Effector memory CD4-positive, alpha-beta T cell (primary cell): ENCODE data around the gene KCNC1.

Experiments
- DNase-seq, 3 donors: peaks; one replicate each; pipeline ENCODE4 v3.0.0-alpha.2; 2020
- H3K27ac ChIP-seq: 2 replicates; pipeline ENCODE4 v1.7.0; 2013; ENCODE audit warnings: mild to moderate bottlenecking, low read length, moderate library complexity; ENCODE audit not compliant: insufficient read depth, poor library complexity, severe bottlenecking
- H3K27me3 ChIP-seq: replicated peaks from 2 replicates; pipeline ENCODE4 v1.7.0; 2013; ENCODE audit warnings: mild to moderate bottlenecking, low read length; ENCODE audit not compliant: insufficient read depth, control insufficient read depth, poor library complexity, severe bottlenecking
- H3K36me3 ChIP-seq: 2 replicates; pipeline ENCODE4 v1.7.0; 2013; ENCODE audit warnings: mild to moderate bottlenecking, low read length, moderate library complexity; ENCODE audit not compliant: control insufficient read depth, insufficient read depth
- H3K4me1 ChIP-seq: 2 replicates; pipeline ENCODE4 v1.7.0; 2013; ENCODE audit warnings: low read length, mild to moderate bottlenecking; ENCODE audit not compliant: control insufficient read depth, insufficient read depth, poor library complexity, severe bottlenecking
- H3K4me3 ChIP-seq: 2 replicates; pipeline ENCODE4 v1.7.0; 2013; ENCODE audit warnings: low read length, low read depth, mild to moderate bottlenecking; ENCODE audit not compliant: insufficient read depth, poor library complexity, severe bottlenecking
- H3K9me3 ChIP-seq: 2 replicates; pipeline ENCODE4 v1.7.0; 2013; ENCODE audit warnings: mild to moderate bottlenecking, low read length, moderate library complexity; ENCODE audit not compliant: control insufficient read depth

KCNC1 gene

DNA sequence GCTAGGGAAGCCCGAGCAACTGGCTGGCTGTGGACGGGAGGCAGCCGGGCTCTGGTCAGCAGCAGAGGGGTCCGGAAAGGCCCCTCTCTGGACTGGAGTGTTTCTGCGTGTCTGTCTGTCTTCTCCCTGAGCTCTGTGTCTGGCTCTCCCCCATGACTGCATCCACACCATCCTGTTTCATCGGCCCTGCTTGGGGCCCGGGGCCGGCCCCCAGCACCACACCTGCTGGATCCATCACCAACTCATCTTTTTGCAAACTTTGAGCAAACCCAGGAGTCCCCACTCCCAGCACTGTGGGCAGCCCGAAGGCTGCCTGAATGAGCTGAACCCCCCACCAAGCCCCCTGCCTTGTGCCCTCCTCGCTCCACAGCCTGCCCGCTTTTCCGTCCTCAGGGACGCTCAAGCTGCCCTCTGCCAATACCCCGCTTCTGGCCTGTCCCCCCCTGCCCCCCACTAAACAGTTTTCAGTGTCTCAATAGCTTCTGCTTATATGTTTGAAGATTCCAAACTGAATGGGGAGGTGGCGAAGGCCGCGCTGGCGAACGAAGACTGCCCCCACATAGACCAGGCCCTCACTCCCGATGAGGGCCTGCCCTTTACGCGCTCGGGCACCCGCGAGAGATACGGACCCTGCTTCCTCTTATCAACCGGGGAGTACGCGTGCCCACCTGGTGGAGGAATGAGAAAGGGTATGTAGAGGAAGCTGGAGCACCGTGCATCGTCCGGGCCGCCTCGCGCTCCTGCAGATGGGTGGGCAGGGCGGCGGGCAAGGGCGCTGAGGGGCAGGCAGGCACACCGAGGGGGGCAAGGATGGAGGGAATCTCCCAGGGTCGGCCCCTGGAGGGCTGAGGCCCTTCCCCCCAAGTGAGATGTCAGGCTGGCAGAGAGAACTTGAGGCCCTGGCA lies 44.6 kb downstream of the KCNC1 start:
- no peak for DNase-seq
- H3K4me1 ChIP-seq: no peaks in the 10 kb centered on the region
- no peak overlapping the region for H3K4me3 ChIP-seq
- H3K27ac ChIP-seq: no peak overlapping the region
- H3K27me3 ChIP-seq: no peaks in the 10 kb centered on the region
- H3K36me3 ChIP-seq: no peaks in the 10 kb centered on the region
- no peaks in the 10 kb centered on the region for H3K9me3 ChIP-seq

GRCh38 chr11:17779861-17780594 lies 45.4 kb downstream of the KCNC1 start:
- Histone ChIP-seq H3K27ac (no peak overlapping the region), H3K4me3 (no peak overlapping the region), H3K4me1 (no peaks in the 10 kb centered on the region), H3K9me3 (no peaks in the 10 kb centered on the region), H3K36me3 (no peaks in the 10 kb centered on the region), H3K27me3 (no peaks in the 10 kb centered on the region)
- DNase-seq: no peak

DNA sequence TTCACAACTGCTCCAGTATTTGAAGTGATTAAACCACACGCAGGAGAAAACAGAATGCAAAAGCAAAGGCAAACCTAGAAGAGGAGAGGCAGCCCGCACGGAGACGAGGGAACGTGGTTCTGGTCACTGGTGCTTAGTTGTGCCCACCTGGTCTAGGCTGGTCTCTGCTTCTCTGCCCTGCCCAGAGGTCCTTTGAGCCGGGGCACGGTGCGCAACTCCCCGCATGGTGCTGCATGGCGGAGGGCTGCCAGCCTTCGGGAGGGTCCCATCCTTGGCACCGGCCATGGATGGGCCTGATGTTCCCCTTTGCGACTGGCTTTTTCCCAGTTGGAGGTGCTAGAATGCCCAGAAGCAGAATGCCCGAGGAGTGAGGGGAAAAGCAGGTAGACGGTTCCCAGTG lies 46.1 kb downstream of the KCNC1 start:
- Histone ChIP-seq H3K27me3 (no peaks in the 10 kb centered on the region), H3K4me1 (no peaks in the 10 kb centered on the region), H3K36me3 (no peaks in the 10 kb centered on the region), H3K4me3 (no peak overlapping the region), H3K9me3 (no peaks in the 10 kb centered on the region), H3K27ac (no peak overlapping the region)
- no peak for DNase-seq

- Histone ChIP-seq H3K27me3 (no peaks in the 10 kb centered on the region), H3K27ac (no peak overlapping the region), H3K4me3 (no peak overlapping the region), H3K4me1 (no peaks in the 10 kb centered on the region), H3K36me3 (no peaks in the 10 kb centered on the region), H3K9me3 (no peaks in the 10 kb centered on the region)
- DNase-seq: no peak
Observed at GRCh38 chr11:17781221-17781620, 46.6 kb downstream of the KCNC1 start.

DNA sequence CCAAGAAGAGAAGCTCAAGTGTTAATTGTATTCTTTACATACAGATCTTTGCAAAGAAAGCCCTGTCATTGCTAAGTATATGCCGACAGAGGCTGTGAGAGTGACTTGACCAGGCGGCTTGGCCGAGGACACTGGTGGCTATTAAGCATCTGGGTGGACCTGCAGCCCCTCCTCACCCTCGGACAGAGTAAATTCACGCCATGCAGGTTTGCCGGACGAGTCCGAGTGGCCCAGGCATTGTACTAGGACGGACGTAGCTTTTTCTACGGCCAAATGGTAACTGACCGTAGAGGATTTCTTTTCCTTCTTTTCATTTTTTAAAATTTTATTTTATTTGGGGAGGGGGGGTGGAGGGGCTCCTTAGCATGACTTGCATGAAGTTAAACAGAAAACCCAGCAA lies 47.0 kb downstream of the KCNC1 start:
- H3K27ac ChIP-seq: no peak overlapping the region
- no peak overlapping the region for H3K4me3 ChIP-seq
- no peak for DNase-seq
- H3K27me3 ChIP-seq: no peaks in the 10 kb centered on the region
- no peaks in the 10 kb centered on the region for H3K36me3 ChIP-seq
- no peaks in the 10 kb centered on the region for H3K9me3 ChIP-seq
- no peaks in the 10 kb centered on the region for H3K4me1 ChIP-seq

DNA sequence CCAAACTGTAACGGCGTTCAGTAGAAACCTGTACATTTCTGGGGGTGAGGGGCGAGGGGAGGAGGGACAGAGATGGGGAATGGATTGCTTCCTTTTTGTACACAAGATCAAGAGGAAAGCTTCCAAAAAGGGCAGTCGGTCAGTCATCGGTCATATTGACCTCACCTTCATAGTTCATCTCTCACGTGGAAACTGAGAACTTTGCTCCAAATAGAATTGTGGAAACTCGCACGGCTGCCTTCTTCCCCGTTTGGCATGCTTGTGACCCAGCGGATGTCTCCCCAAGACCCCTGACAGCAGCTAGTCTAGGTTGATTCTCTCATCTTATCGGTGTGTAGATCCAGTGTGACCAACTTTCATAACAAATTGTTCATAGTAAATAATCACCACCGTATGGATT lies 47.6 kb downstream of the KCNC1 start:
- no peak overlapping the region for H3K27ac ChIP-seq
- H3K4me3 ChIP-seq: no peak overlapping the region
- no peak for DNase-seq
- H3K4me1 ChIP-seq: no peaks in the 10 kb centered on the region
- H3K9me3 ChIP-seq: no peaks in the 10 kb centered on the region
- H3K36me3 ChIP-seq: no peaks in the 10 kb centered on the region
- H3K27me3 ChIP-seq: no peaks in the 10 kb centered on the region

GRCh38 chr11:17782603-17783337 lies 48.2 kb downstream of the KCNC1 start:
- H3K27ac ChIP-seq: no peak overlapping the region
- H3K4me3 ChIP-seq: no peak overlapping the region
- H3K9me3 ChIP-seq: no peaks in the 10 kb centered on the region
- no peaks in the 10 kb centered on the region for H3K36me3 ChIP-seq
- no peaks in the 10 kb centered on the region for H3K27me3 ChIP-seq
- no peak for DNase-seq
- H3K4me1 ChIP-seq: no peaks in the 10 kb centered on the region

- Histone ChIP-seq H3K36me3 (no peaks in the 10 kb centered on the region), H3K4me3 (no peak overlapping the region), H3K27me3 (no peaks in the 10 kb centered on the region), H3K27ac (no peak overlapping the region), H3K4me1 (no peaks in the 10 kb centered on the region), H3K9me3 (no peaks in the 10 kb centered on the region)
- no peak for DNase-seq
Observed at GRCh38 chr11:17783878-17784277, 49.3 kb downstream of the KCNC1 start.

GRCh38 chr11:17786824-17787525 lies 52.4 kb downstream of the KCNC1 start:
- Histone ChIP-seq H3K4me3 (no peak overlapping the region), H3K36me3 (no peaks in the 10 kb centered on the region), H3K4me1 (no peaks in the 10 kb centered on the region), H3K27ac (no peak overlapping the region), H3K9me3 (no peaks in the 10 kb centered on the region), H3K27me3 (no peaks in the 10 kb centered on the region)
- DNase-seq: no peak
